ENCODE measurements around the gene MAD1L1. TPM values are rescaled to one million over a fixed set of nuclear protein-coding genes. Genes with fewer than 3 reads are reported as not detected.

The MAD1L1 gene
- total RNA-seq, 1 donor from 2014 or later = 57.6 TPM

DNA sequence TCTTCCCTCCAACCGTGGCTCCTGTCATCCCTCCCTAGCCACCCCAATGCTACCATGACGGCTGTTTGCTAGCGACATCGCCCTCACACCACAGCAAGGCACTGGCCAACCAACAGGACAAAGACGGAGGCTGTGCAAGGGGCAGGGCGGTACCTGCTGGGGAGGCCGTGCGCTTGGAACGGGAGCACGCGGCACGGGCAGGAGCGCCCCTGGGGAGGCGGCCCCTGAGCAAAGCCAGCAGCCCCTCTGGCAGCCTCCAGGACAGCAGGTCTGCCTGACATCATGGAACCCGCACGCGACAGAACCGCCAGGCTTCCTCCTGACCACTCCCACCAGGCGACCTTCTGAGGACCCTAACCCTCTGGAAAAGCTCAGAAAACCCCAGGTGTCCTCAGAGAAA lies 12.7 kb downstream of the MAD1L1 start:
- Mint-ChIP-seq H3K36me3 (ENCODE audit: unreplicated experiment) (no peaks in the 10 kb centered on the region), H3K27ac (ENCODE audit: unreplicated experiment) (no peak overlapping the region), H3K9me3 (ENCODE audit: unreplicated experiment) (peaks cover 2% of the 10 kb centered on the region), H3K27me3 (ENCODE audit: unreplicated experiment) (peaks cover 9% of the 10 kb centered on the region), H3K4me1 (ENCODE audit: low read depth, unreplicated experiment) (no peaks in the 10 kb centered on the region), H3K4me3 (ENCODE audit: unreplicated experiment) (no peak overlapping the region)
- TF ChIP-seq, protein P1, sequence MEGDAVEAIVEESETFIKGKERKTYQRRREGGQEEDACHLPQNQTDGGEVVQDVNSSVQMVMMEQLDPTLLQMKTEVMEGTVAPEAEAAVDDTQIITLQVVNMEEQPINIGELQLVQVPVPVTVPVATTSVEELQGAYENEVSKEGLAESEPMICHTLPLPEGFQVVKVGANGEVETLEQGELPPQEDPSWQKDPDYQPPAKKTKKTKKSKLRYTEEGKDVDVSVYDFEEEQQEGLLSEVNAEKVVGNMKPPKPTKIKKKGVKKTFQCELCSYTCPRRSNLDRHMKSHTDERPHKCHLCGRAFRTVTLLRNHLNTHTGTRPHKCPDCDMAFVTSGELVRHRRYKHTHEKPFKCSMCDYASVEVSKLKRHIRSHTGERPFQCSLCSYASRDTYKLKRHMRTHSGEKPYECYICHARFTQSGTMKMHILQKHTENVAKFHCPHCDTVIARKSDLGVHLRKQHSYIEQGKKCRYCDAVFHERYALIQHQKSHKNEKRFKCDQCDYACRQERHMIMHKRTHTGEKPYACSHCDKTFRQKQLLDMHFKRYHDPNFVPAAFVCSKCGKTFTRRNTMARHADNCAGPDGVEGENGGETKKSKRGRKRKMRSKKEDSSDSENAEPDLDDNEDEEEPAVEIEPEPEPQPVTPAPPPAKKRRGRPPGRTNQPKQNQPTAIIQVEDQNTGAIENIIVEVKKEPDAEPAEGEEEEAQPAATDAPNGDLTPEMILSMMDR (IDR thresholded peaks at IDR 0.05; ENCODE audit: partially characterized antibody, unreplicated experiment) = no peak
- DNase-seq = no peak

DNA sequence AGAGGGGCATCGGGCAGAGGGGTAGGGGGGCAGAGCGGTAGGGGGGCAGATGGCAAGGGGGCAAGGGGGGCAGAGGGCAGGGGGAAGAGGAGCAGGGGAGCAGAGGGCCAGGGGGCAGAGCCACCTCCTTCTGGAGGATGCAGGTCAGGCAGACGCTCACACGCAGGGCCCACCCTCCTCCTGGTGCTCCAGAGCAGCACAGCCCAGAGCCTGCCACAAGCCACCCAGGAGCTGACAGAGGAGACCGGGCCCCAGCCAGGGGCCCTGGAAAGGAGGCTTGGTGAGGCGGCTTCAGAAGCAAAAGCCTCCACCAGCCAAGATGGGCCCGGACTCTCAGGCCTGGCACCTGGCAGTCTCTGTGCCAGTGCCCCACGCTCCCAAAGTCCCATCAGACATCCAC lies 13.1 kb downstream of the MAD1L1 start:
- TF ChIP-seq, protein P1 (IDR thresholded peaks at IDR 0.05; ENCODE audit: partially characterized antibody, unreplicated experiment) = no peak
- peaks cover 9% of the 10 kb centered on the region for H3K27me3 Mint-ChIP-seq (ENCODE audit: unreplicated experiment)
- no peak overlapping the region for H3K27ac Mint-ChIP-seq (ENCODE audit: unreplicated experiment)
- no peaks in the 10 kb centered on the region for H3K4me1 Mint-ChIP-seq (ENCODE audit: low read depth, unreplicated experiment)
- DNase-seq = no peak
- no peak overlapping the region for H3K4me3 Mint-ChIP-seq (ENCODE audit: unreplicated experiment)
- H3K9me3 Mint-ChIP-seq (ENCODE audit: unreplicated experiment) = peaks cover 2% of the 10 kb centered on the region
- H3K36me3 Mint-ChIP-seq (ENCODE audit: unreplicated experiment) = no peaks in the 10 kb centered on the region

DNA sequence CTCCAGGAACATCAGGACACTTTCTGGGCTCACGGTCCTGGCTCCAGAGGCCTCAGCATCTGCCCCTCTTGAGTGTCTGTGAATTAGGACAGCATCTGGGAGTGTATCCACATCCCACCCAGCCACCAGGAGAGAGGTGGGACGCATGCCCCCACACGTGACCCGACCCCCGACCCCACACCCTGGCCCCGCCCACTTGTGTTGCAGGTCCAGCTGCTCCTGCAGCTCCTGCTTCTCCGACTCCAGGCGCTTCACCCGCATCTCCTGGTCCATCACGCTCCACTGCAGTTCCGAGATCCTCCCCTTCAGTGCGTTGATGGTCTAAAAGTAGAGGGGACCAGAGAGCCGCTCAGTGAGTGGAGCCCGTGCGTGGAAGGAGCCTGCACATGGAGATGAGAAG lies 13.6 kb downstream of the MAD1L1 start:
- Mint-ChIP-seq H3K36me3 (ENCODE audit: unreplicated experiment) (no peaks in the 10 kb centered on the region), H3K9me3 (ENCODE audit: unreplicated experiment) (peaks cover 2% of the 10 kb centered on the region), H3K27me3 (ENCODE audit: unreplicated experiment) (peaks cover 9% of the 10 kb centered on the region), H3K27ac (ENCODE audit: unreplicated experiment) (no peak overlapping the region), H3K4me1 (ENCODE audit: low read depth, unreplicated experiment) (no peaks in the 10 kb centered on the region), H3K4me3 (ENCODE audit: unreplicated experiment) (no peak overlapping the region)
- no peak for DNase-seq
- TF ChIP-seq, protein P1 (IDR thresholded peaks at IDR 0.05; ENCODE audit: partially characterized antibody, unreplicated experiment) = no peak

DNA sequence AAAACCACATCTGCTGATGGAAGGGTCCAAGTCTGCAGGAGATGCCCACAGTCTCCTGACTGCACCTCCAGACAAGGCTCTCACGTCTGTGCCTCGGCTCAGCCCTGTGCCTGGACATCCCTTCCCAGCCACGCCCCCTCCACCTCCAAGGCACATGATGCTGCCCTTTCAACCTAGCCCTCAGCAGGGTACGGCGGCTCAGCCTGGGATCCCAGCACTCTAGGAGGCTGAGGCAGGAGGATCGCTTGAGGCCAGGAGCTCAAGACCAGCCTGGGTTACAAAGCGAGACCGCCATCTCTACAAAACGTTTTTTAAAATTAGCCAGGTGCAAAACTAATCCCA lies 14.3 kb downstream of the MAD1L1 start:
- DNase-seq = no peak
- peaks cover 9% of the 10 kb centered on the region for H3K27me3 Mint-ChIP-seq (ENCODE audit: unreplicated experiment)
- no peaks in the 10 kb centered on the region for H3K36me3 Mint-ChIP-seq (ENCODE audit: unreplicated experiment)
- H3K4me3 Mint-ChIP-seq (ENCODE audit: unreplicated experiment) = no peak overlapping the region
- no peak overlapping the region for H3K27ac Mint-ChIP-seq (ENCODE audit: unreplicated experiment)
- TF ChIP-seq, protein P1 (IDR thresholded peaks at IDR 0.05; ENCODE audit: partially characterized antibody, unreplicated experiment) = no peak
- H3K4me1 Mint-ChIP-seq (ENCODE audit: low read depth, unreplicated experiment) = no peaks in the 10 kb centered on the region
- H3K9me3 Mint-ChIP-seq (ENCODE audit: unreplicated experiment) = peaks cover 2% of the 10 kb centered on the region

DNA sequence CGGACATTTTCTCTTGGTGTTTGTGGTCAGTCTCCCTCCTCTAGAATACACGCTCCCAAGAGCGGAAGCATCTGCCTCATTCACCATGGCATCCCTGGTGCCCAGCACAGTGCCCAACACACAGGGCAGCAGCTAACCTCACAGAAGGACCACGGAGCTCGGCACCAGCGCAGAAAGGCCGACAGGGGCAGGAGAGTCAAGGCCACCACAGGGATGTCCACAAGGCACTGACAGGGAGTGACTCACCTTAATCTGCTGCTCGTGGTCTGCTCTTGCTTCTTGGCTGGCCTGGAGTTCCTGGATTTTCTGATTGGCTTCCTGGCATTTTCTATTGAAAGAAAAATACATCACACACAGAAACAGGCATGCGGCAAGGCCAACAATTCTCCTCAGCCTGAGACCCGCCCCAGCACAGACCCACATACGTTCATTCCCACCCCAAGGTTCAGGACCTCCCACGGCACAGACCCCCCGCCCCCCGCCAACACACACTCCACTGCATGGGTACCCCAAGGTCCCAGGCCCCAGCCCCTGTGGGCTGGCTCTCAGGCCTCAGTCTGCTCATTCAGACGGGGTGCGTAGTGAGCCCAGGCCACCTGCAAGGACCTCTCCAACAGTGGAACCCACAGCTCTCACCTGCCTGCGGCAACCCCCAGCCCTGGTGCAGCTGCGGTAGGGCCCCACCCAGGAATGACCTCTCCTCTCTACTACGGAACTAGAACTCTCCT lies 14.9 kb downstream of the MAD1L1 start:
- H3K9me3 Mint-ChIP-seq (ENCODE audit: unreplicated experiment) = peaks cover 2% of the 10 kb centered on the region
- H3K4me3 Mint-ChIP-seq (ENCODE audit: unreplicated experiment) = no peak overlapping the region
- peaks cover under 1% of the 10 kb centered on the region for H3K36me3 Mint-ChIP-seq (ENCODE audit: unreplicated experiment)
- H3K27me3 Mint-ChIP-seq (ENCODE audit: unreplicated experiment) = peaks cover 9% of the 10 kb centered on the region
- TF ChIP-seq, protein P1 (IDR thresholded peaks at IDR 0.05; ENCODE audit: partially characterized antibody, unreplicated experiment) = no peak
- H3K27ac Mint-ChIP-seq (ENCODE audit: unreplicated experiment) = no peak overlapping the region
- DNase-seq = no peak
- H3K4me1 Mint-ChIP-seq (ENCODE audit: low read depth, unreplicated experiment) = no peaks in the 10 kb centered on the region
